IMR-90 (cell line): ENCODE data around the gene TUBGCP2.

ENCODE experiments used
- BHLHE40 ChIP-seq: fragments of 150-350 bp; IDR thresholded peaks from 2 replicates; pipeline ENCODE4 v1.6.1; 2016; ENCODE audit warnings: mild to moderate bottlenecking, low read depth, low read length
- CTCF ChIP-seq: conservative IDR thresholded peaks from 2 replicates; pipeline ENCODE4 v1.5.1; 2012; ENCODE audit warnings: mild to moderate bottlenecking, low read depth, low read length, improper control_type of control experiment
- POLR2A ChIP-seq: IDR thresholded peaks from 2 replicates; pipeline ENCODE4 v1.6.1; 2012; ENCODE audit warnings: mild to moderate bottlenecking, low read depth, low read length
- SMC3 ChIP-seq: fragments of 150-350 bp; IDR thresholded peaks from 2 replicates; pipeline ENCODE4 v1.6.1; 2016; ENCODE audit warnings: low read depth, mild to moderate bottlenecking, antibody characterized with exemption, low read length, moderate library complexity

- TF ChIP-seq CTCF (no peak), BHLHE40 (no peak), SMC3 (no peak), POLR2A (no peak)
These were observed 63.0 kb downstream of the TUBGCP2 start for GRCh38 chr10:133245439-133246235.
